ENCODE results near the gene FAM209B. TPM values are rescaled to one million over a fixed set of nuclear protein-coding genes. Genes with fewer than 3 reads are reported as not detected.

Gene FAM209B, protein sequence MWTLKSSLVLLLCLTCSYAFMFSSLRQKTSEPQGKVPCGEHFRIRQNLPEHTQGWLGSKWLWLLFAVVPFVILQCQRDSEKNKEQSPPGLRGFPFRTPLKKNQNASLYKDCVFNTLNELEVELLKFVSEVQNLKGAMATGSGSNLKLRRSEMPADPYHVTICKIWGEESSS
- not detected in 2 replicates for total RNA-seq

DNA sequence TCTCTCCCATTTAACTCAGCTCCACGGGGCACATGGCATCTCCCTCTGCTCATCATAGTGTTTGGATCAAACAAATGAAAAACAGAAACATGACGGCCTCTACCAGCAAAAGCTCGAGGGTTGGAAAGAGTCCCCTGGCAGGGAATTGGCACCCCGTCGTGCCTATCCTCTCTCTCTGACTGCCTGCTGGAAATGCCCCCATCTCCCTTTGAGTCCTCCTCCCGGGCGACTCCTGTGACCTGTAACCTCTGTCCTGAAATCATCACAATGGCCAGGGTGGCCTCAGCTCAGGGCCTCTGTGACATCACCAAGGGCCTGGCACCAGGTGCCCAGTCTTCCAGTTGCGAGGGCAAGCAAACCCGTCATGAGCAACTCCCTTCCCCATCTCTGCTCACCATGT is at the start of gene FAM209B:
Gene FAM209B (plus strand): TSS at position 301 of the 400 bp plus-strand sequence. CDS start 96 bp downstream, at position 397.

DNA sequence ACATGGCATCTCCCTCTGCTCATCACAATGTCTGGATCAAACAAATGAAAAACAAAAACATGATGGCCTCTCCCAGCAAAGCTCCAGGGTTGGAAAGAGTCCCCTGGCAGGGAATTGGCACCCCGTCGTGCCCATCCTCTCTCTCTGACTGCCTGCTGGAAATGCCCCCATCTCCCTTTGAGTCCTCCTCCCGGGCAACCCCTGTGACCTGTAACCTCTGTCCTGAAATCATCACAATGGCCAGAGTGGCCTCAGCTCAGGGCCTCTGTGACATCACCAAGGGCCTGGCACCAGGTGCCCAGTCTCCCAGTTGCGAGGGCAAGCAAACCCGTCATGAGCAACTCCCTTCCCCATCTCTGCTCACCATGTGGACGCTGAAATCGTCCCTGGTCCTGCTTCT is 8.6 kb upstream of the FAM209B start, which contains the start of gene FAM209A:
Gene FAM209A (plus strand): TSS at position 301 of the 400 bp plus-strand sequence. CDS start 65 bp downstream, at position 366.

Other genes with a start within 250 kb of the FAM209B start
- 41.8 and 46.9 TPM in 2 replicates for gene FAM210B, start 174.3 kb upstream of the FAM209B start, total RNA-seq
- gene AURKA, start 141.0 kb upstream of the FAM209B start, total RNA-seq, result 17.0 and 20.1 TPM in 2 replicates
- gene CSTF1, start 140.6 kb upstream of the FAM209B start, total RNA-seq, result 26.7 and 32.6 TPM in 2 replicates
- 5.7 and 17.0 TPM in 2 replicates for gene CASS4, start 121.0 kb upstream of the FAM209B start, total RNA-seq
- 64.6 and 66.1 TPM in 2 replicates for gene RTF2, start 64.6 kb upstream of the FAM209B start, total RNA-seq
- not detected in 2 replicates for gene FAM209A, start 8.5 kb upstream of the FAM209B start, total RNA-seq
- not detected in 2 replicates for gene TFAP2C, start 96.1 kb downstream of the FAM209B start, total RNA-seq

Data from cardiac atrium fibroblast (primary cell).